ENCODE measurements around the gene SLC5A11. TPM values are rescaled to one million over a fixed set of nuclear protein-coding genes. Genes with fewer than 3 reads are reported as not detected.
"Not testable (repeated sequence)": the region's sequence is repeated elsewhere in the genome, so short reads cannot be mapped to it uniquely, and the experiment has no call there.

The SLC5A11 gene
- total RNA-seq, 1 experiment from 2014 or later, result not detected

DNA sequence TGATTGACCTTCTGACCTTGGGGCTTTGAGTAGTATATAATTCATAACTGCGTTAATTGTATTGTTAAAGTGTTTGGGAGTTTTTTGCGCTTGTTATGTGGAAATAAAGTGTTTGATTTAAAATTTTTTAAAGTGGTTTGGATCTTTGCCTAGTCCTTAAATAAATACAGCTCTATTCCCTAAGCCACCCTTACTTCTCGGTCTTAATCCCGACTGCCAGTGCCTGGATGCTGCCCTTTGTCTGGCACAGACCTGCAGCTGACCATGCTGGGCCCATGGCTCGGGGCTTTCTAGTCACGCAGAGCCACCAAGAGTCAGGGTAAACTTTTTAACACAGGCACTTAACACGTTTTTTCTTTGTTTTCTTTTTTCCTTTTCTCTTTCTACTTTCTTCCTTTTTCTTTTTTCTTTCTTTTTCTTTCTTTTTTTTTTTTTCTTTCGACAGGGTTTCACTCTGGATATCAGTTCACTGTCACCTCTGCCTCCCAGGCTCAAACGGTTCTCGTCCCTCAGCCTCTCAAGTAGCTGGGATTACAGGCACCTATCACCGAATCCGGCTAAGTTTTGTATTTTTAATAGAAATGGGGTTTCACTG, 19.6 kb upstream of the SLC5A11 start:
- DNase-seq, result no peak
- peaks cover 76% of the 10 kb centered on the region for H3K36me3 ChIP-seq
- no peaks in the 10 kb centered on the region for H3K27me3 ChIP-seq
- no peaks in the 10 kb centered on the region for H3K9me3 ChIP-seq
- H3K4me3 ChIP-seq, result no peak overlapping the region

DNA sequence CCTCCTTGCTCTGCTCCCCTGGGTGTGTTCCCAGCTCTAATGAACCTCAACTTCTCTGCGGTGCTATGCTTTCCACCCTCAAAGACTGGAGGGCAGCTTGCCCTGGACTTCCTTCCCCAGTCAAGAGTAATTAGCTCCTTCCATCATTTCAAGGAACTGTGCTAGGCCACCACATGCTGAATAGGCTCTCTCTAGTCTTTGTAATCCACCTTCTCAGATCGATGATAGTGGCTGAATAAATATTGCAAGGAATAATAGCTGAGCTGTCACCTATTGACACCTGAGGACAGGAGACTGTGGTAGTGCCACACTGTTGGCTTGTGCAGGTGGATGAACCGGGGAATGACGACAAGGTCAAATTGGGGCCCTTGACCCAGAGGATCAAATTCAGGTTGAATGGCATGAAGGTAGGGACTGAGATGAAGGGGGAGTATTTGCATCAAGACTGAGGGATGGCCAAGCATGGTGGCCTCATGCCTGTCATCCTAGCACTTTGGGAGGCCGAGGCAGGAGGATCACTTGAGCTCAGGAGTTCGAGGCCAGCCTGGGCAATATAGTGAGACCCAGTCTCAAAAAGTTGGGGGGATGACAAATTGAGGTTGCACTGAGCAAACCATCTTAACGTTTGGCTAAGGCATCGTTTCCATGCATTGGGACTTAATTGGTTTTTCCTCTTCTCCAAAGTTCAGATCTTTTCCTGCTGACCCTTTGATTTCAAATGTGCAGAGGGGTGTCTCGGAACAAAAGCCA, 18.8 kb upstream of the SLC5A11 start:
- Histone ChIP-seq H3K27me3 (no peaks in the 10 kb centered on the region), H3K4me3 (no peak overlapping the region), H3K9me3 (no peaks in the 10 kb centered on the region), H3K36me3 (peaks cover 68% of the 10 kb centered on the region)
- no peak for DNase-seq

DNA sequence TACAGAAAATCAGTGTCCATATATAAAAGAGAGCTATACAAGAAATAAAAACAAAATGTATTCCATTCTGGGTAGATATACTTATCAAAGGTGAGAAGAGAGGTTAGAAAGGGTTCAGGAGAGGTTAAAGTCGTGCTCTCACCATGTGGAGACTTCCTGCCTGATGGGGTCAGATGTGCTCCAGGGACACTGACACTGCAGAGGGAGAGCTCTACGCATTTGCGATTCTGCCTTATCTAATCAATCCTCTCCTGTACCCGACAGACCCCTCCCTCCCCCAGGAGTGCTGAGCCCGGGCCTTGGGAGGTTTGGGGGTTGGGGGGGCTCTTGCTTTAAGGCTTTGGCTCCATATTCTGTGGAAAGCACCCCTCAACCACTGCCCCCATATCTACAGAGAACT, 16.6 kb upstream of the SLC5A11 start:
- Histone ChIP-seq H3K9me3 (no peaks in the 10 kb centered on the region), H3K4me3 (no peak overlapping the region), H3K36me3 (peaks cover 52% of the 10 kb centered on the region), H3K27me3 (no peaks in the 10 kb centered on the region)
- no peak for DNase-seq

DNA sequence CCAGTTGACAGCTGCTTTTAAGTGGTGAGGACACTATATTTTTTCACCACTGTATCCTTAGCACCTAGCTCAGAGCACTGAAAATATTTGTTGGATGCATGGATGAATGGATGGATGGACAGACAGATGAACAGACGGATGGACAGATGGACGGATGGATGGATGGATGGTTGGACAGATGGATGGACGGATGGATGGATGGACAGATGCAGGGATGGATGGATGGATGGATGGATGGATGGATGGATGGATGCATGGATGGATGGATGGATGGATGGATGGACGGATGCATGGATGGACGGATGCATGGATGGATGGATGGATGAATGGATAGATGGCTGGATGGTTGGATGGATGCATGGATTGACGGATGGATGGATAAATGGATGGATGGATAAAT, 12.4 kb upstream of the SLC5A11 start:
- no peak for DNase-seq
- Histone ChIP-seq H3K4me3 (no peak overlapping the region), H3K9me3 (no peaks in the 10 kb centered on the region), H3K36me3 (peaks cover 20% of the 10 kb centered on the region), H3K27me3 (no peaks in the 10 kb centered on the region)

DNA sequence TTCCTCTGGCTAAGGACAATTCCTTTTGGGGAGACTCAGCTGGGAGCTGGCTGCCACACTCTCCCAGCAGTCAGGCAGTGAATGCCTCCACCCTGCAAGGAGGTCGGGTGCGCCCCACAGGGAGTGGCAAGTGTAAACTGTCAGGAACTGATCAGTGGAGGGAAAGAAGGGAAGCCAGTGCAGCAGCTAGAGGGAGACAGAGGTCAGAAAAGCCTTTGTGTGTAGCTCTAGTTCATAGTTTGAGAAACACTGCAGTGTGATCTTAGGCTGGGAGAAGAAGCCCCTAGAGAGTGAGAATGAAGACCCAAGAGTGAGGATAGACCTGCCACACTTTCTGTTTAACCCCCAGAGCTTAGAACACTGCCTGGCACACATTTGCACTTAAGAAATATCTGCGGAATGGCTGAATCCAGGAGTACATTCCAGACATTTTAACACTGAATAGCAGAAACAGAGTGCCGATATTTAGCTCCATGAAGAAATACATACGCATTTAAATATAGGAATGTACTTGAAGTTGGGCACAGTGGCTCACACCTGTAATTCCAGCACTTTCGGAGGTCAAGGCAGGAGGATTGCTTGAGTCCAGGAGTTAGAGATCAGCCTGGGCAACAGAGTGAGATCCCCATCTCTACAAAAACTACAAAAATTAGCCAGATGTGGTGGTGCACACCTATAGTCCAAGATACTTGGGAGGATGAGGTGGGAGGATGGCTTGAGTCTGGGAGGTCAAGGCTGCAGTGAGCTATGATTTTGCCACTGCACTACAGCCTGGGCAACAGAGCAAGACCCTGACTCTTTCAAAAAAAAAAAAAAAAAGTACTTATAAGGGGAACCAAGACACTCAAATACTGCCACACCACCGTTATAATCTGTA, 11.1 kb upstream of the SLC5A11 start:
- DNase-seq, result peak; percentile 34
- Histone ChIP-seq H3K36me3 (peaks cover 9% of the 10 kb centered on the region), H3K27me3 (no peaks in the 10 kb centered on the region), H3K4me3 (no peak overlapping the region), H3K9me3 (no peaks in the 10 kb centered on the region)

DNA sequence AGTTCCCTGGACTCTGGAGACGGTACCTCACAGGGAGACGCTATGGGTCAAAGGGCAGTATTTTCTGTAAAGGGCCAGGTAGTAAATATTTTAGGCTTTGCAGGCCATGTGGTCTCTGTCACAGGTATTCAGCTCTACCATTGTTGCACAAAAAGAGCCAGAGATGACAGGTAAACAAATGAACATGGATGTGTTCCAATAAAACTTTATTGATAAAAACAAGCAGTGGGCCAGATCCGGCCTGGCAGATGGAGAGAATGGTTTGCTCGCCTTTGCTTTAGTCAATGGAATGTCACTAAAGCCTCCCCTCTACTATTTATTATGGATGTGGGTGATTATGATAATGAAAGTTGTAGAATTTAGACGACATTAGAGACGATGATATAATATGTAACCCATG, 8.9 kb upstream of the SLC5A11 start:
- Histone ChIP-seq H3K36me3 (peaks cover 9% of the 10 kb centered on the region), H3K27me3 (no peaks in the 10 kb centered on the region), H3K4me3 (no peak overlapping the region), H3K9me3 (no peaks in the 10 kb centered on the region)
- DNase-seq, result no peak

DNA sequence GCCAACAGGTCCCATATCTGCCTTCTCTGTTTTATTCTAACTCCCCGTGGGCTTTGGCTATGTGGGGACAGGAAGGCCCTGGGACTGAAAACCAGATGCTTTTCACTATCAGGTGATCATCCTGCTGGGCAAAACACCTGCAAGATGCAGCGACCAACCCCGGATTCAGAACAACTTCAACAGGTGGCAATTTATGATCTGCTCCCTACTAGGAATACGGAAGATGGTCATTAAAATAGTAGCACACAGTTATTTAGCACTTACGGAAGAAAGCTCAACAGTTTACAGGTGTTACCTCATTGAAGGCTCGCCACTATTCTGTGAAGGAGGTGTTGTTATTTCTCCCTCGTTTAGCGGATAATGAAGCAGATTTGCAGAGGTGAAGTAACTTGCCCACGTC, 7.8 kb upstream of the SLC5A11 start:
- Histone ChIP-seq H3K27me3 (no peaks in the 10 kb centered on the region), H3K36me3 (peaks cover 5% of the 10 kb centered on the region), H3K9me3 (no peaks in the 10 kb centered on the region), H3K4me3 (no peak overlapping the region)
- no peak for DNase-seq

DNA sequence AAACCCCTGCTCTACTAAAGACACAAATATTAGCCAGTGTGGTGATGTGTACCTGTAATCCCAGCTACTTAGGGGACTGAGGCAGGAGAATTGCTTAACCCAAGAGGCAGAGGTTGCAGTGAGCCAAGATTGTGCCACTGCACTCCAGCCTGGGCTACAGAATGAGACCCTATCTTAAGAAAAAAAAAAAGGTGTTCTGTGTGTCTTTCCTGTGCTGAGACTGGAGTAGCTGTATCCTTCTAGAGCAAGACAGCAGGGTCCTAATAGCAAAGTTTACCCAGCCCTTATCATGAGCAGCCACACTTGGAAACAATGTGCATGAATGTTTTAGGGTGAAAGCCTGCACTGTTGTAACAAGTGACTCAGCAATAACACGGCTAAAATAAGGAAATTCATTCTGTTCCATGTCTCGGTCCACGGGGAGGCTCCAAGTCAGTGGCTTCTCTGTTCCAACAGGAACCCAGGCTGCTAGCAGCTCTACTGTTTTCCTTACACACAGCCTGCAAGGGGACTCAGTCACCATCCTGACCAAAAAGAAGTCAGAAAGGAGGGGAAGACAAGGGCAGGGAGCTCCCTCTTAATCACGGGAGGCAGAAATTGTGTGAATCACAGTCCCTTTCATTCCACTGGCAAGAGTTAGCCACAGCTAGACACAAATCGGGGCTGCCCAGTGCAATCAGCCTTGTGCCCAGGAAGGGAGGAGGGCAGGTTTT, 7.1 kb upstream of the SLC5A11 start:
- Histone ChIP-seq H3K36me3 (peaks cover 5% of the 10 kb centered on the region), H3K27me3 (no peaks in the 10 kb centered on the region), H3K9me3 (no peaks in the 10 kb centered on the region), H3K4me3 (no peak overlapping the region)
- peak; percentile 54 for DNase-seq

DNA sequence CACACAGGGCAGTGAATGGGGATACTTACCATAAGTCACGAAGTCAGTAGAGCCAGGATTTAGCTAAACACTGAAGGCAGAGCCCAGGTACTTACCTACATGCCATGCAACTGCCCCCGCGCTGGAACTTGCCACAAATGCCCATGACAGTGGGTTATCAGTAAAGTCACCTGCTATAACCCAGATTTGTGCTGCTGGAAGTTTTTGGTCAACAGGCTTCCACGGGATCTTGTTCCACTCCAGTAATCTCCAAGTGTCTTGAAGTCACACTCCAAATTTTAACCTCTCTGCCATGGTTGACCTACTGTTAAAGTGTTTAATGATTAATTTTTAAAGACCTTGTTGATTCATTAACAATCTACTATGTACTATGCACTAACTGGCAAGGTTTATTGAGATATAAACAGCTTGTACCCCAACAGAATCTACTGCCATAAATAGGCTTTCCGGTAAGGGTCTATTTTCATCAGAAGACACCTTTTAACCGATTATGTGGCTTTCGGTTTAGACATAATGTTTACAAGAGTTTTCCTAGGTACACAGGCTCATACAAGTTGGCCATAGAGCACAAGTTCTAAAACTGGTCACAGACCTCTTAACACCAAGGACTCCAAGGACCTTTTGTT, 6.3 kb upstream of the SLC5A11 start:
- Histone ChIP-seq H3K9me3 (no peaks in the 10 kb centered on the region), H3K4me3 (no peak overlapping the region), H3K36me3 (peaks cover 5% of the 10 kb centered on the region), H3K27me3 (no peaks in the 10 kb centered on the region)
- no peak for DNase-seq

DNA sequence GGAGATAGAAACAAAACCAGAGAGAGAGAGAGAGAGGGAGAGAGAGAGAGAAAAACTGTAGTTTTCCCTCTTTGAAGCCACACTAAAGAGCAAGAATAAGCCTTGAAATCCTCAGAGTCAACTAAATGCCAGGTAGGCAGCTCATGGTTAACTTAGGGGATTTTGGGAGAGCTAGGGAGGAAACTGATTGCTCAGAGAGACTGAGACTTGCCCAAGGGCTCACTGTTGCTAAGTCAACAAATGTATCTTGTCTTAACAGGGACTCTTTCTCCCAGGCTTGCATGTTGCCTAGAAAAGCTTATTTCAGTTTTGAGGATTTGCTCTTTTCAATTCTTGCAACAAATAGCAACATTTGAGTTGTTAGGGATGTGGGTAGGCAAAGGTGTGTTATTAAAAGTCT, 4.5 kb upstream of the SLC5A11 start:
- no peak for DNase-seq
- Histone ChIP-seq H3K4me3 (no peak overlapping the region), H3K36me3 (no peaks in the 10 kb centered on the region), H3K9me3 (no peaks in the 10 kb centered on the region), H3K27me3 (no peaks in the 10 kb centered on the region)

DNA sequence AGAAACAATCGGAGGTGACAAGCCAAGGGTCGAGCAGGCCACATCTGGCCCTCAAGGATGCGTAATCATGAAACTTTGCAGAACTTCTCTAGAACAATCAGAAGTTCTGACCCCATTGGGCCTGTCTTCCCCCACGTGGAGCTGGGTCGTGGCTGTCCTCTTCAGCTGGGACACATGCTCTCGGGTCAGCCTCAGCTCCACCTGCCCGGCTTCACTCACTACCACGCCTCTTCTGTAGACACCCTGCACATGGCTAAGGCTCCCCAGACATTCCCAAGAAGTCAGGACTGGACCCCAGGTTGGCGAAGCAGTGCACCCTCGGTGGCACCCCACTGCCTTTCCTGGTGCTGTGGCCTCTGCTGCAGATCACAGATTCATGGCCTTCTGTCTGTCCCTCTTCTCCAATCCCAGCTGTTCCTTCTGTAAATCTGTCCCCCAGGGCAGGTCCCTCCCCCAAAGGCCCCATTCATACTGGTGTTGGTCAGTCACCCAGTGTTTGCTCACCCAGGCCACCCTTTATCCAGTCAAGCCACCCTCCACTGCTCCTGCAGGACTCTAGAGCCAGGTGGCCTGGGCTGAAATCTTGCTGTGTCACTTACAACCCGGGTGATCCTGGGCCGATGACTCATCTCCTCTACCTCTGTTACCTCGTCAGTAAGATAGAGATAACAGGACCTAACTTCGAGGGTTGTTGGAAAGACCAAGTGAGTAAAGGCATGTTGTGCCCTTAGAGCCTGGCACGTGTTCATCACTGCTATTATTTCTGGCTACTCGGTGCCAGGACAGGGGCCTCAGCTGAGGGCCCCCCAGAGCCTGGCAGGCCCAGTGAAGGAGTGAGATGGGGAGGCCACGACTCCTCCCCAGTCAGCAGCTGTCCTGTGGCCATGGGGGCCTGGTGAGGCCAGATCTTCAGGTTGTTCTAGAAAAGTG, 1.4 kb upstream of the SLC5A11 start:
- Histone ChIP-seq H3K9me3 (no peaks in the 10 kb centered on the region), H3K36me3 (no peaks in the 10 kb centered on the region), H3K4me3 (no peak overlapping the region), H3K27me3 (no peaks in the 10 kb centered on the region)
- DNase-seq, result peak; percentile 18

DNA sequence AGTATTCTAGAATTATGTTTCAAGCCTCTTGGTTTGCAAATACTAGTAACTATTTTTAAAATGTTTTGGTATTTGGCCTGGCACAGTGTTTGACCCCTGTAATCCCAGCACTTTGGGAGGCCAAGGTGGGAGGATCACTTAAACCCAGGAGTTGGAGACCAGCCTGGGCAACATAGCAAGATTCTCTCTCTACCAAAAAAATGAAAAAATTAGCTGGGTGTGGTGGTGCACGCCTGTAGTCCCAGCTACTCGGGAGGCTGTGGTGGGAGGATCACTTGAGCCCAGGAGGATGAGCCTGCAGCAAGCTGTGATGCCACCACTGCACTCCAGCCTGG, 765 bp upstream of the SLC5A11 start:
- DNase-seq, H3K27me3 ChIP-seq, H3K4me3 ChIP-seq, H3K9me3 ChIP-seq, H3K36me3 ChIP-seq: not testable (repeated sequence)

DNA sequence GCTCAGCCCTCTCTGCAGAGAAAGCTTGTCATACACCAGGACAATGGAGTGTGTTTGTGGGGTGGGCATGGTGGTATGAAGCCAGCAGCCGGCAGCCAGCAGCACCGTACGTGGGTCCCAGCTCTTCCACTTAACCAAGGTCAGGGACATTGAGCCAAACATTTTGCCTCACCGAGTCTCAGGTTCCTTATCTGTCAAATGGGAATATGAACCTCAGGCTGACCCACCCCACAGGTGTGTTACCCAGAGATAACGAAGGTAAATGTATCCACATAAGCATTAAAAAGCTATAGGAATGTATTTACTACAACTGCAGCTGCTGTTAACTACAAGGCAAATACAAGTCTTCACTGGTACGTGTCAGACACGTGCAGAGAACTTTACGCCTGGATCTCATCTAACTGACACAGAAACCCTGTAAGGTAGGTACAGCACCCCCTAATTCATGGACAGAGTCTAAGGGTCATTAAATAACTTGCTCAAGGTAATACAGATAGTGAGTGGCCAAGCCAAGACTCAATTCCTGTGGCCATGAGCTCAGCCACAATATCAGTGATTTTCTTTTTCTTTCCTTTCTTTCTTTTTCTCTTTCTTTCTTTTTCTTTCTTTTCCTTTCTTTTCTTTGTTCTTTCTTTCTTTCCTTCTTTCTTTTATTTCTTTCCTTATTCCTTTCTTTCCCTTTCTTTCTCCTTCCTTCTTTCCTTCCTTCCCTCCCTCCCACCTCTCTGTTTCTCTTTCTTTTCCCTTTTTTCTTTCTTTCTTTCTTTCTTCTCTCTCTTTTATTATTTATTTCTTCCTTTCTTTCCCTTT, 990 bp downstream of the SLC5A11 start:
- Histone ChIP-seq H3K9me3 (no peaks in the 10 kb centered on the region), H3K4me3 (no peak overlapping the region), H3K27me3 (no peaks in the 10 kb centered on the region), H3K36me3 (no peaks in the 10 kb centered on the region)
- no peak for DNase-seq

DNA sequence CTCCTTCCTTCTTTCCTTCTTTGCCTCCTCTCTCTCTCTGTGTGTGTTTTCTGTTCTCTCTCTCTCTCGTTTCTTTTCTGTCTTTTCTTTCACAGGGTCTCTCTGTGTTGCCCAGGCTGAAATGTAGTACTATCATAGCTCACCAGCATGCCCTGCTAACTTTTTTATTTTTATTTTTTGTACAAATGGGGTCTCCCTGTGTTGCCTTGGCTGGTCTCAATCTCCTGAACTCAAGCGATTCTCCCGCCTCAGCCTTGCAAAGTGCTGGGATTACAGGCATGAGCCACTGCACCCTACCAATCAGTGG, 1.5 kb downstream of the SLC5A11 start:
- no peaks in the 10 kb centered on the region for H3K9me3 ChIP-seq
- H3K4me3 ChIP-seq, result no peak overlapping the region
- H3K27me3 ChIP-seq, result no peaks in the 10 kb centered on the region
- no peaks in the 10 kb centered on the region for H3K36me3 ChIP-seq
- DNase-seq, result no peak

DNA sequence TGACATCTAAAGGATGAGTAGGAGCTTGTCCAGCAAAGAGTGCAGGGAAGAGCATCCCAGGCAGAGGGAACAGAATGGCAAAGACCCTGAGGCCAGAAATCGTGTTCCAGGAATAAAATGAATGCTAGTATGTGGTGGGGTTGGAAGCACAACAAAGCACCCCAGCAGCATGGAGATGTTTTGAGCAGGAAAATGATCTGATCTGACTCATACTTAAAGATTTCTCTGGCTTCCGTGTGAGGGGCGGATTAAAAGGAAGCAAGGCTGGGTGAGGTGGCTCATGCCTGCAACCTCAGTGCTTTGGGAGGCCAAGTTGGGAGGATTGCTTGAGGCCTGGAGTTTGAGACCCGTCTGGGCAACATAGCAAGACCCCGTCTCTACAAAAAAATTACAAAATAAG, 2.3 kb downstream of the SLC5A11 start:
- Histone ChIP-seq H3K4me3 (no peak overlapping the region), H3K36me3 (no peaks in the 10 kb centered on the region), H3K27me3 (no peaks in the 10 kb centered on the region), H3K9me3 (no peaks in the 10 kb centered on the region)
- DNase-seq, result peak; percentile 87
